ENCODE measurements around the gene CUX1. TPM values are rescaled to one million over a fixed set of nuclear protein-coding genes. Genes with fewer than 3 reads are reported as not detected.
"Not testable (repeated sequence)": the region's sequence is repeated elsewhere in the genome, so short reads cannot be mapped to it uniquely, and the experiment has no call there.

CUX1 gene
- total and polyA plus RNA-seq, 2 donors (not counting 1 experiment from before 2014, with no cell fraction given) = 10.8 to 86.5 TPM

GRCh38 chr7:101888564-101888963 lies 71.1 kb downstream of the CUX1 start:
- DNase-seq; H3K9me3 Mint-ChIP-seq (ENCODE audit: insufficient read depth); H2AFZ ChIP-seq (ENCODE audit: insufficient read depth, low read depth, low read length, poor library complexity, severe bottlenecking); ATAC-seq (ENCODE audit: low read depth); H3K4me2 ChIP-seq (replicated peaks; ENCODE audit: low read depth, low read length, poor library complexity, severe bottlenecking); H3K4me3 ChIP-seq (ENCODE audit: control extremely low read depth in 1 of 5, extremely low read depth in 1 of 5, insufficient read depth in 1 of 5, low read depth in 2 of 5, low read length in 4 of 5); H3K9me3 ChIP-seq (ENCODE audit: control extremely low read depth in 1 of 3, control insufficient read depth in 2 of 3, insufficient read depth in 1 of 3, low read length in 2 of 3); H3K36me3 ChIP-seq (replicated peaks in 1 of 2; ENCODE audit: control extremely low read depth in 1 of 2, control insufficient read depth in 1 of 2, extremely low read depth in 1 of 2, insufficient read depth in 2 of 2, low read length in 1 of 2); H3K27ac ChIP-seq (ENCODE audit: low read length in 2 of 2); H3K27me3 Mint-ChIP-seq; POLR2A ChIA-PET; intact Hi-C loops (cut with micrococcal nuclease); H3K9ac ChIP-seq (ENCODE audit: low read length); H3K4me3 Mint-ChIP-seq; H3K27me3 ChIP-seq (replicated peaks in 1 of 4; ENCODE audit: control extremely low read depth in 1 of 4, control insufficient read depth in 3 of 4, insufficient read depth in 4 of 4, low read length in 3 of 4): not testable (repeated sequence)
- Mint-ChIP-seq H3K4me1 (peaks cover 45% of the 10 kb centered on the region), H3K27ac (peak overlapping the region; percentile 8)
- peaks cover 45% of the 10 kb centered on the region for H4K20me1 ChIP-seq (ENCODE audit: control insufficient read depth, insufficient read depth, low read length, poor library complexity, severe bottlenecking)
- CTCF ChIA-PET = interaction anchor here (0.7 kb wide), 1 partner anchor 439 kb away, joined by 3 read pairs; no protein-coding TSS in a partner anchor
- peaks cover 86% of the 10 kb centered on the region for H3K79me2 ChIP-seq (ENCODE audit: control insufficient read depth, insufficient read depth, low read length)
- WGBS (ENCODE audit: insufficient coverage) = 100% methylated on average over 3 of the region's 3 CpGs
- H3K4me1 ChIP-seq (ENCODE audit: control insufficient read depth in 2 of 2, insufficient read depth in 2 of 2, low read length in 2 of 2) = peaks cover 33 to 40% of the 10 kb centered on the region in 2 donors

DNA sequence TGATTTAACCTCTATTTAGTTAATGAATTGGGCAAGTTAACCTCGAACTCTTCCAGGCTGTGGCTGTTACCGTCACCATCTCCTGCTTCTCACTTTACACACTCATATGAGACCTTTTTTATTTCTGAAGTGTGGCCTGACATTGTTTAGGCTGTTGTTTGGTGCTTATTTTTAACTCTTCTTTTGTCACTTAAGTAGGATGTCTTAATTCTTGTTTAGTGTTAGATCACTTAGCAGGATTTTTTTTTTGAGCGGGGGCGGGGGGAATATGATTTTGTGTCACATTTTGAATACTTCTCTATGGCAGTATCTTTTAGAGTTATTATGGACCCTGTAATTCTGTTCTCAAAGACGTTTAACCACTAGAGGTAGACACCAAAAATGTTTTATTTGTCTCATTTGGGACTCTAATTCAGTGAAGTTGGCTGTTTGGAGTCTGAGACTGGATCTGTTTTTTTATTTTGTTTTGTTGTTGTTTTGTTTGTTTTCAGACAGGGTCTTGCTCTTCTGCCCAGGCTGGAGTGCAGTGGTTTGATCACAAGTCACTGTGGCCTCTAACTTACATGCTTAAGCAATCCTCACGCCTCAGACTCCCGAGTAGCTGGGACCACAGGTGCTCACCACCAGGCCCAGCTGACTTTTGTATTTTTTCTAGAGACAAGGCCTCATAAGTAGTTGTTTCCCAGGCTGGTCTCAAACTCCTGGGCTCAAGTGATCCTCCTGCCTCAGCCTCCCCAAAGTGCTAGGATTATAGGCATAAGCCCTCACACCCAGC lies 73.5 kb downstream of the CUX1 start:
- H2AFZ ChIP-seq (ENCODE audit: insufficient read depth, low read depth, low read length, poor library complexity, severe bottlenecking) = no peak overlapping the region
- no peak overlapping the region for H3K4me3 ChIP-seq (ENCODE audit: control extremely low read depth in 1 of 5, extremely low read depth in 1 of 5, insufficient read depth in 1 of 5, low read depth in 2 of 5, low read length in 4 of 5)
- Mint-ChIP-seq H3K27me3 (no peaks in the 10 kb centered on the region), H3K4me3 (no peak overlapping the region), H3K9me3 (ENCODE audit: insufficient read depth) (no peaks in the 10 kb centered on the region), H3K4me1 (peaks cover 26% of the 10 kb centered on the region), H3K27ac (no peak overlapping the region)
- H3K9ac ChIP-seq (ENCODE audit: low read length) = no peak overlapping the region
- peaks cover 29% of the 10 kb centered on the region for H4K20me1 ChIP-seq (ENCODE audit: control insufficient read depth, insufficient read depth, low read length, poor library complexity, severe bottlenecking)
- no peak for DNase-seq
- peaks cover 80% of the 10 kb centered on the region for H3K79me2 ChIP-seq (ENCODE audit: control insufficient read depth, insufficient read depth, low read length)
- 80% methylated on average over 2 of the region's 7 CpGs for WGBS (ENCODE audit: insufficient coverage)
- intact Hi-C loops (cut with micrococcal nuclease) = no loop called here
- POLR2A ChIA-PET = no interaction called here
- H3K9me3 ChIP-seq (ENCODE audit: control extremely low read depth in 1 of 3, control insufficient read depth in 2 of 3, insufficient read depth in 1 of 3, low read length in 2 of 3) = no peaks in the 10 kb centered on the region
- TF ChIP-seq EZH2 (IDR thresholded peaks at IDR 0.05; ENCODE audit: borderline replicate concordance, insufficient read depth, low read depth, low read length, poor library complexity, severe bottlenecking) = no peak
- TF ChIP-seq, protein P1, sequence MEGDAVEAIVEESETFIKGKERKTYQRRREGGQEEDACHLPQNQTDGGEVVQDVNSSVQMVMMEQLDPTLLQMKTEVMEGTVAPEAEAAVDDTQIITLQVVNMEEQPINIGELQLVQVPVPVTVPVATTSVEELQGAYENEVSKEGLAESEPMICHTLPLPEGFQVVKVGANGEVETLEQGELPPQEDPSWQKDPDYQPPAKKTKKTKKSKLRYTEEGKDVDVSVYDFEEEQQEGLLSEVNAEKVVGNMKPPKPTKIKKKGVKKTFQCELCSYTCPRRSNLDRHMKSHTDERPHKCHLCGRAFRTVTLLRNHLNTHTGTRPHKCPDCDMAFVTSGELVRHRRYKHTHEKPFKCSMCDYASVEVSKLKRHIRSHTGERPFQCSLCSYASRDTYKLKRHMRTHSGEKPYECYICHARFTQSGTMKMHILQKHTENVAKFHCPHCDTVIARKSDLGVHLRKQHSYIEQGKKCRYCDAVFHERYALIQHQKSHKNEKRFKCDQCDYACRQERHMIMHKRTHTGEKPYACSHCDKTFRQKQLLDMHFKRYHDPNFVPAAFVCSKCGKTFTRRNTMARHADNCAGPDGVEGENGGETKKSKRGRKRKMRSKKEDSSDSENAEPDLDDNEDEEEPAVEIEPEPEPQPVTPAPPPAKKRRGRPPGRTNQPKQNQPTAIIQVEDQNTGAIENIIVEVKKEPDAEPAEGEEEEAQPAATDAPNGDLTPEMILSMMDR (IDR thresholded peaks at IDR 0.05) = no peak
- H3K27me3 ChIP-seq (replicated peaks in 1 of 4; ENCODE audit: control extremely low read depth in 1 of 4, control insufficient read depth in 3 of 4, insufficient read depth in 4 of 4, low read length in 3 of 4) = no peaks in the 10 kb centered on the region
- CTCF ChIA-PET = no interaction called here
- no peak overlapping the region for H3K4me2 ChIP-seq (replicated peaks; ENCODE audit: low read depth, low read length, poor library complexity, severe bottlenecking)
- H3K4me1 ChIP-seq (ENCODE audit: control insufficient read depth in 2 of 2, insufficient read depth in 2 of 2, low read length in 2 of 2) = peaks cover 12 to 18% of the 10 kb centered on the region in 2 donors
- H3K27ac ChIP-seq (ENCODE audit: low read length in 2 of 2) = no peak overlapping the region
- H3K36me3 ChIP-seq (replicated peaks in 1 of 2; ENCODE audit: control extremely low read depth in 1 of 2, control insufficient read depth in 1 of 2, extremely low read depth in 1 of 2, insufficient read depth in 2 of 2, low read length in 1 of 2) = no peaks in the 10 kb centered on the region
- no peak for ATAC-seq (ENCODE audit: low read depth)
